WERI-Rb-1 (cell line): Measurements from ENCODE around the gene ALG3.

Experiments
- DNase-seq: peaks from one replicate; pipeline ENCODE4 v3.0.0-alpha.2; 2020
- H3K27ac ChIP-seq: fragments of 250-450 bp; sonication (Bioruptor Pico); 2 replicates; pipeline ENCODE4 v1.5.1; 2020; ENCODE audit warnings: mild to moderate bottlenecking, moderate library complexity
- H3K27me3 ChIP-seq: fragments of 250-450 bp; sonication (Bioruptor Pico); 2 replicates; pipeline ENCODE4 v1.5.1; 2021; ENCODE audit warnings: mild to moderate bottlenecking, low read depth, moderate library complexity; ENCODE audit not compliant: insufficient read depth, severe bottlenecking
- H3K36me3 ChIP-seq: fragments of 250-450 bp; sonication (Bioruptor Pico); 2 replicates; pipeline ENCODE4 v1.5.1; 2020; ENCODE audit warnings: mild to moderate bottlenecking, moderate library complexity
- H3K4me3 ChIP-seq: 2 replicates; pipeline ENCODE4 v1.5.1; 2011; ENCODE audit warnings: low read depth, mild to moderate bottlenecking, control low read depth, low read length
- H3K9me3 ChIP-seq: fragments of 250-450 bp; sonication (Bioruptor Pico); 2 replicates; pipeline ENCODE4 v1.5.1; 2021; ENCODE audit warnings: mild to moderate bottlenecking, moderate library complexity; ENCODE audit not compliant: severe bottlenecking
- TF ChIP-seq, protein P1 (sequence below): IDR thresholded peaks from 2 replicates; pipeline ENCODE4 v1.5.1; 2011; ENCODE audit warnings: low read depth, mild to moderate bottlenecking, control low read depth, inconsistent platforms, low read length

ALG3 gene

DNA sequence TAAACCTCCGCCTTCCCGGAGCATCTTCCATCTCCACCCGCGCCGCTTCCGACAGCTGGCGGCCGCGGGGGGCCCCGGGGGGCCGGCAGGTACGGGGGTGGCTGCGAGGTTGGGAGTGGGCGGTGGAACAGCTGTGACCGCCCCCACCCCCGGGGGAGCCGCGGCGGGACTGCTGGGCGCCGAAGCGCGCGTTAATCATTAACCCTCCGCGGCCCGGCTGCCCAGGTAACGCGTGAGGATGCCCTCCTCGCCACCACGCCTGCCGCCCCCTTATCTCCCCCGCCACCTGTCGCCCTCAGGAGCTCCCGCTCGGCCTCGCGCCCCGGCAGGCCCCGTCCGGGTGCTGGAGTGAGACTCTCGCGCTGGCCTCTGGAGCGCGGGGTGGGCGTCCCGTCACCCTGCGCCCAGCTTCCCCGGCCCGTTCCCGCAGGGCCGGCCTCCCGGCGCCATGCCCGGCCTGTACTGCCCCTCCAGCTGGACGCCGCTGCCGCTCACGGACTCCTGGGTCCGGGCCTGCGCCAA lies 18.6 kb downstream of the ALG3 start:
- DNase-seq = peak; percentile 34
- no peaks in the 10 kb centered on the region for H3K36me3 ChIP-seq
- H3K9me3 ChIP-seq = no peaks in the 10 kb centered on the region
- TF ChIP-seq, protein P1, sequence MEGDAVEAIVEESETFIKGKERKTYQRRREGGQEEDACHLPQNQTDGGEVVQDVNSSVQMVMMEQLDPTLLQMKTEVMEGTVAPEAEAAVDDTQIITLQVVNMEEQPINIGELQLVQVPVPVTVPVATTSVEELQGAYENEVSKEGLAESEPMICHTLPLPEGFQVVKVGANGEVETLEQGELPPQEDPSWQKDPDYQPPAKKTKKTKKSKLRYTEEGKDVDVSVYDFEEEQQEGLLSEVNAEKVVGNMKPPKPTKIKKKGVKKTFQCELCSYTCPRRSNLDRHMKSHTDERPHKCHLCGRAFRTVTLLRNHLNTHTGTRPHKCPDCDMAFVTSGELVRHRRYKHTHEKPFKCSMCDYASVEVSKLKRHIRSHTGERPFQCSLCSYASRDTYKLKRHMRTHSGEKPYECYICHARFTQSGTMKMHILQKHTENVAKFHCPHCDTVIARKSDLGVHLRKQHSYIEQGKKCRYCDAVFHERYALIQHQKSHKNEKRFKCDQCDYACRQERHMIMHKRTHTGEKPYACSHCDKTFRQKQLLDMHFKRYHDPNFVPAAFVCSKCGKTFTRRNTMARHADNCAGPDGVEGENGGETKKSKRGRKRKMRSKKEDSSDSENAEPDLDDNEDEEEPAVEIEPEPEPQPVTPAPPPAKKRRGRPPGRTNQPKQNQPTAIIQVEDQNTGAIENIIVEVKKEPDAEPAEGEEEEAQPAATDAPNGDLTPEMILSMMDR = no peak
- peaks cover 4% of the 10 kb centered on the region for H3K27me3 ChIP-seq
- no peak overlapping the region for H3K27ac ChIP-seq
- peak overlapping the region; percentile 73 for H3K4me3 ChIP-seq

DNA sequence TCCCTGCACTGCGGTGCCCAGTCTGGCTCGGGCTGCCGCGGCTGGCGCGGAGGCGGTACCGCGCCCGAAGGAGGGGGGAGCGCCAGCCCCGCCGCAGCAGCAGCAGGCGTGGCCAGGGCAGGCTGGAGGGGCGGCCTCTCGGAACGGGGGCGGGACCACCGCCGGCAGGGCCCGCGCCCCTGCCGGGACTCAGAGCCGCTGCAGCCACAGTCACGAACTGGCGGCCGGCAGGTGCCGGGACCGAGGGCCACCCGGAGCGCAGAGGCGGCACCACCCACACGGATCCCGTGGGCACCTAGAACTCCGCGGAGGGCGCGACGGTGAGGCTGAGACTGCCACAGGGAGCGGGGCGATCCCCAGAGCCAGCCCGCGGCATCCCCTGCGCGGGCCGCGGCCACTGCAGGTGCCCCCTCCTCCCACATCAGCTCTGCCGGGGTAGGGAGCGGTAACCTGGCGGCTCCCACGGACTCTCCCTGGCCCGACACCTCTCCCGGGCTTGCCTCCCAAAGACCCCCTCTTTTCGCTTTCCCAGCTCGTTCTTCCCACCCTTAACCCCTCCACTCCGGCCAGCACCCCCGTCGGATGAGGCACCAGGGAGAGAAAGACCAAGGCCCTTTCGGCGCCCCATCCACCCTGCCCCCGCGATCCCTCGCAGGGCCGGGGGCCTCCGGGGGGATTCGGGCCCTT lies 19.2 kb downstream of the ALG3 start, which contains the start of gene VWA5B2:
VWA5B2 (plus strand) TSS at position 192 of the 687 bp plus-strand sequence. CDS start 944 bp downstream, outside the sequence.
- H3K27me3 ChIP-seq = peaks cover 4% of the 10 kb centered on the region

DNA sequence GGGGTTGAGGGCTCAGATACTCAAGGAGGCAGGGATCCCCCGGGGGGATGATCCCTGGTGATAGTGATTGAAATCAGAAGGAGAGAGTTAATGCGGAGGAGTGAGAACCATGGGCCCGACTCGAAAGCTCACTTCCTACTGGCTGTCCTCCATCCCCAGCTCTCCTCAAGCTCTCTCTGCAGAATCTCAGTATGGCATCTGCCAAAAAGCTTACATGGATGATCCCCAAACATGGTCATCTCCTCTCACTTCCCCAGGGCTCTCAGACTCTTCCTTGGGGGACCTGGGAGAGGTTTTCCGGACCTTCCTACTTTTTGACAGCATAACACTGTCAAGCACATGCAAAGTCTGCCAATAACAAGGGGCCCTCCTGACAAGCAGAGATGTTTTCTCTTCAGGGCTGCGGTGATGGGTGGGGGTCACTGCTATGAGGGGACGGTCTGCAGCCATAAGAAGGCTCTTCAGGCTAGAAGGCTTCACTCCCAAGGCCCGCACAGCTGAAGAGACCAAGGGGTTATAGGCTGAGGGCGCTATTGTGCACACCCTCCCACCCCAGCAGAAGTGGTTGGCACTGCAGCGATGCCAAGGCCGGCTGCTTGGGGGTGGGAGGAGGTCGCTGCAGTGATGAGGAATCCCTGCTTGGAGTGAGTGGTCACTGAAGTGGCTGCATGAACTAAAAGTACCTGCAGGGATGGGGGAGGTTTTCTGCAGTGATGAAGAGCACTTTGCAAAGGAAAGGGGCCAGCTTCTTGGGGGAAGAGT lies 20.2 kb downstream of the ALG3 start:
- Histone ChIP-seq H3K9me3 (no peaks in the 10 kb centered on the region), H3K27ac (no peak overlapping the region), H3K4me3 (peak overlapping the region; percentile 73), H3K36me3 (no peaks in the 10 kb centered on the region), H3K27me3 (peaks cover 4% of the 10 kb centered on the region)
- DNase-seq = no peak
- TF ChIP-seq, protein P1 = peak; percentile 26; the same call in 1 of the 2 replicates

More for the DNA sequence above, 19.2 kb downstream of the ALG3 start, which contains the start of gene VWA5B2:
- Histone ChIP-seq H3K9me3 (no peaks in the 10 kb centered on the region), H3K27ac (no peak within 1 kb of the TSS; the same call in 1 of the 2 replicates), H3K4me3 (peak within 1 kb of the TSS; percentile 73), H3K36me3 (no peaks in the 10 kb centered on the region)
- TF ChIP-seq, protein P1 = peak; percentile 26; the same call in 1 of the 2 replicates
- DNase-seq = peak; percentile 81

DNA sequence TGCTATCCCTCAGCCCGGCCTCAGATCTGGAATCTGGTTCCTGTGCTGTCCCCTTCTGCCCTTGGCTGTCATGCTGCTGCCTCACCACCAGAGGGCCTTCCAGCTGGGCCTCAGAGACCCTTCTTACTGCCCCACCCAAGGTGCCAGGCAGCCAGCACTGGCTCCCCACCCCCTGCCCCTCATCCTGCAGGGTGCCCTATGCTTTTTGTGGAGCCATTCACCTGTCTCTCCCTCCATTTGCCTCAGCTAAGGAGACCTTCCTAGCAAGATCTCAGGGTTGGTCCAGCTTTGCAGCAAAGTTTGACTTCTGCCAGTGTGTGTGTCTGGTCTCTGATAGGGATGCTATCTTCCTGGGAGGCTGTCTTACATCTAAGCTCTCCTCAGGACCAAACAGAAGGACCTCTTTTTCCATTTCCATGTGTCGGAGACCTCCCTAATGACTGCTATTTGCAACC lies 21.3 kb downstream of the ALG3 start:
- no peaks in the 10 kb centered on the region for H3K36me3 ChIP-seq
- H3K4me3 ChIP-seq = no peak overlapping the region
- no peaks in the 10 kb centered on the region for H3K9me3 ChIP-seq
- TF ChIP-seq, protein P1 = peak; percentile 90
- peak; percentile 55 for DNase-seq
- H3K27me3 ChIP-seq = peaks cover 4% of the 10 kb centered on the region
- H3K27ac ChIP-seq = no peak overlapping the region

DNA sequence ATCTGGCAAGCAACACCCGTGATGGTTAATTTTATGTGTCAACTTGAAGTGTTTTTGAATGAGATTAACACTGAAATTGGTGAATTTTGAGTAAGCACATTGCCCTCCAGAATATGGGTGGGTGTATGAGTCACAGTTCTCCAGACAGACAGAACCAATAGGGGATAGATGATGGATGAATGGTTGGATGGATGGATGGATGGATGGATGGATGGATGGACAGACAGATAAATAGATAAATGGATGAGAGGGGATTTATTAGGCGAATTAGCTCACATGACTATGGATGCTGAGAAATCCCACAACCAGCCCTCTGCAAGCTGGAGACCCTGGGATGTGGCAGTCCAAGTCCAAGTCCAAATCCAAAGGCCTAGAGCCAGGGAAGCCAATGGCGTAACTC lies 24.8 kb downstream of the ALG3 start:
- TF ChIP-seq, protein P1 = no peak

More for the DNA sequence above, 24.8 kb downstream of the ALG3 start:
- no peak for DNase-seq
- H3K4me3 ChIP-seq = no peak overlapping the region
- H3K9me3 ChIP-seq = no peaks in the 10 kb centered on the region
- H3K36me3 ChIP-seq = no peaks in the 10 kb centered on the region
- no peaks in the 10 kb centered on the region for H3K27me3 ChIP-seq
- H3K27ac ChIP-seq = no peak overlapping the region
